Brain pericyte (primary cell): ENCODE data around the gene KIF6.
A peak's percentile ranks its signal among the peaks of the same experiment; 100 is the strongest.
"Not testable (repeated sequence)": the region's sequence is repeated elsewhere in the genome, so short reads cannot be mapped to it uniquely, and the experiment has no call there.

ENCODE experiments used
- DNase-seq: peaks from one replicate; pipeline ENCODE4 v3.0.0-alpha.2; 2012; ENCODE audit warnings: low read depth, low spot score

Gene KIF6

GRCh38 chr6:39714802-39715201 is 10.4 kb downstream of the KIF6 start:
- no peak for DNase-seq

- DNase-seq, result no peak
Observed at GRCh38 chr6:39707962-39708683, 17.1 kb downstream of the KIF6 start.

DNA sequence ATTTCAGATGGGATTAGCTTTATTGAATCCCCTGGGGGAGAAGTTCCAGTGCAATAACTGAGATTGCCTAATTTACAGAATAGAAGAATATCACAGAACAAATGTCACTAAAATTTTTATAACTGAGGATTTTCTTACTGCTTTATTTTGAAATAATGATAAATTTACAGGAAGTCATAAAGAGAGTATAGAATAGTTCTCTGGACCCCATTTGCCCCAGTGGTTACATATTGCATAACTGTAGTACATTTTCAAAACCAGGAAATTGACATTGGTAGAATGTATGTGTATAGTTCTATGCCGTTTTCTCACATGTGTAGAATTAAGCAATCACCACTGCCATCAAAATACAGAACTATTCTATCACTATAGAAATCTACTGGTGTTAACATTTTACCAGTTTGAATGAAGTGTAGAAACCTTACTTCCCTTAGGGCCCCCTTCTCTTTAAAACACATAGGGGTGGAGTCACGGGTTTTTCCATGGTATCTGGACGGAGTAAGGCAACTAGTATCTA is 18.3 kb downstream of the KIF6 start:
- no peak for DNase-seq

- DNase-seq, result no peak
Observed at GRCh38 chr6:39702265-39702664, 22.9 kb downstream of the KIF6 start.

DNA sequence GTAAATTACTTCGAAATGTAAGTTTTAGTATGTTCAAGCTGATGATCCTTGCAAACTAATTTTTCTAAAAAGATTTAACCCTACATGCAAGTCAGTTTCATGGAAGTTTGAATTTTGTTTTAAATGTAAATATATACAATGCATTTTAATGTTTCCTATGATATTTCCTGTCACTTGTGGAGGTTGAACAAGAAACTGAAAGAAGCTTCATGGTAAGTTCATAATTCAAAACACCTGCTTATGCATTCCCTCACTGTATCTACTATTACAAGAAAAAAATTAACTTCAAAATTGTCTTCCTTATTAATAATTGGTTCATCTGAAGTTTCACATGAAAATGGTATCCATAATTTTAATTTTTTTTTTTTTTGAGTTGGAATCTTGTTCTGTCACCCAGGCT is 24.8 kb downstream of the KIF6 start:
- no peak for DNase-seq

DNA sequence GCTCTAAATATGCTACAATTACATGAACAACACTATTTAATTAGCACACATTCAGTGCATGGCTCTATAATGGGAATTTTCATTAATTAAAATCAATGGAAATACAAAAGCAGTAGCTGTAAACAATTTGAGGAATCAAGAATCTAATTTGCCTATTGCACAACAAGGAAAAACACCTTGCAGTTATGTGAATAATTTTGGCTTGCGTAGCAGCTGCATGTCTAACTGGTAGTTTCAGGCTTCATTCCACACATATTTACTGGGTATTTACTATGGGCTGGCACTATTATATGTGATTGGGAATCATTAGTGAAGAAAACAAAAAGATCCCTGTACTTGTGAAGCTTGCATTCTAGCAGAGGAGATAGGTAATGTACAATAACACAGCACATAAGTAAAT is 26.4 kb downstream of the KIF6 start:
- no peak for DNase-seq

DNA sequence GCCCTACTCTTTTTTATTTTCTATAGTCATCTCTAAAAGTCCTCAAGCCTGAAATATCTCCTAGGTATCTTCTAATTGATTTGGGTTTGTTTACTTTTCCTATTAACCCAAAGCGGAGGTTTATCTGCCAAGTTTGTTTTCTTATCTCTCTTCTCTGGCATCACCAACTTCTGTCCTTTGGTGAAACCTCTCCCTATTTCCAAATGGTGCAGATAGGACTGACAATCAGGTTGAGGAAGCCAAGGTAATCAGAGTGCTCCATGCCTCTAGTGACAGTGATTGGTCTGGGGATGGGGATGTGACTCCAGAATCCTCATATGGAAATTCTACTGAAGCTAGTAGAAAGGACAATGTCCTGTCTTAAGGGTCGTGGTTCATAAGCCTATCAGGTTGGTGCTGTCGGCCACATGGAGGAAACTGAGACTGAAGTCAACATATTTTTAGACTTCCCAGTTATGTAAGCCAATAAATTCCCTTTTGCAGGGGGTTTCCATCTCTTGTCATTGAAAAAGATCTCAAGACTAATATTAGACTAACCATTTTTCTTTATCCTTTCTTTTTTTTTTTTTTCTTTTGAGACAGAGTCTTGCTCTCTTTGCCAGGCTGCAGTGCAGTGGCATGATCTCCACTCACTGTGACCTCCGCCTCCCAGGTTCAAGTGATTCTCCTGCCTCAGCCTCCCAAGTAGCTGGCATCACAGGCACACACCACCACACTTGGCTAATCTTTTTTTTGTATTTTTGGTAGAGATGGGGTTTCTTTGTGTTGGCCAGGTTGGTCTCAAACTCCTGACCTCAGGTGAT is 28.0 kb downstream of the KIF6 start:
- DNase-seq, result no peak

DNA sequence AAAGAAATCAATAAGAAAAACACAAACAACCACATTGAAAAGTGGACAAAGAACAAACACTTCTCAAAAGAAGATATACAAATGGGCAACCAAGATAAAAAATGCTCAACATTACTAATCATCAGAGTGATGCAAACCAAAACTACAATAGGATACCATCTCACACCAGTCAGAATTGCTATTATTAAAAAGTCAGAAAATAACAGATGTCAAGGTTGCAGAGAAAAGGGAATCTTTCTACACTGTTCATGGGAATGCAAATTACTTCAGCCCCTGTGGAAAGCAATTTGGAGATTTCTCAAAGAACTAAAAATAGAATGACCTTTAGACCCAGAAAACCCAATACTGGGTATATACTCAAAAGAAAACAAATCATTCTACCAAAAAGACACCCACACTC is 29.8 kb downstream of the KIF6 start:
- DNase-seq, result no peak

GRCh38 chr6:39693206-39693605 is 32.0 kb downstream of the KIF6 start:
- no peak for DNase-seq

- peak; percentile 7 for DNase-seq
Observed at GRCh38 chr6:39688494-39688893, 36.7 kb downstream of the KIF6 start.

DNA sequence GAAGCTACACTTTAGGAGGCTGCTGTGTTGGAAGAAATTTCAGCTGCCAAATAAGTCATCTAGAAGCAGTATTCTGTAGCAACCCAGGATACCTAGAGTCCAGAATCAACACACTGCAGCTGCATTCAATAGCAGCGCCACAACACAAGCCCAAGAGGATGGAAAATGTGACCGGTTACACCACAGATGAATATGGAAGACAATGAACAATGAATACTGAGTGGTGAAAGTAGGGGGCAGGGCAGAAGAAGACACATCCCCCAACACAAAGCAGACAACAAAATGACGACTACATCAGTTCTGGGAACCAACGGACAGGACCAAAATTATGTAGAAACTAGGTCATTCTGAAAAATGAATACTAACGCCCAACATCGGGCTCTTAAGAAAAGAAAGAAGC is 38.2 kb downstream of the KIF6 start:
- DNase-seq, result no peak

GRCh38 chr6:39685938-39686337 is 39.3 kb downstream of the KIF6 start:
- DNase-seq, result no peak

DNA sequence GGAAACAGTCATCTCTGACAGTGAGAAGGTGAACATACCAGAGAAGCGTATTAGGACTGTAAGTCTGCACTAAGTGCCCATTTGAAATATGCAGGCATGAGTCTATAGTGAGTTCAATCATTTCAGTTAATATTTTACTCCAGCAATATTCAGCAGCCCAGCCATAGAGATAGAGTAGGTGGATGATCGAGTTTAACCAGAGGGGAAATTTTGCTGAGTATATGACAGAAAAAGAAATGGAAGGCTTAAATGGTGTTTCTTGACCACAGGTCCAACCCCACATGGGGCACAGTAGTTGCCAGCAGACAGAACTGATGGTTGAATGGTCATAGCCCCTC is 39.8 kb downstream of the KIF6 start:
- no peak for DNase-seq

DNA sequence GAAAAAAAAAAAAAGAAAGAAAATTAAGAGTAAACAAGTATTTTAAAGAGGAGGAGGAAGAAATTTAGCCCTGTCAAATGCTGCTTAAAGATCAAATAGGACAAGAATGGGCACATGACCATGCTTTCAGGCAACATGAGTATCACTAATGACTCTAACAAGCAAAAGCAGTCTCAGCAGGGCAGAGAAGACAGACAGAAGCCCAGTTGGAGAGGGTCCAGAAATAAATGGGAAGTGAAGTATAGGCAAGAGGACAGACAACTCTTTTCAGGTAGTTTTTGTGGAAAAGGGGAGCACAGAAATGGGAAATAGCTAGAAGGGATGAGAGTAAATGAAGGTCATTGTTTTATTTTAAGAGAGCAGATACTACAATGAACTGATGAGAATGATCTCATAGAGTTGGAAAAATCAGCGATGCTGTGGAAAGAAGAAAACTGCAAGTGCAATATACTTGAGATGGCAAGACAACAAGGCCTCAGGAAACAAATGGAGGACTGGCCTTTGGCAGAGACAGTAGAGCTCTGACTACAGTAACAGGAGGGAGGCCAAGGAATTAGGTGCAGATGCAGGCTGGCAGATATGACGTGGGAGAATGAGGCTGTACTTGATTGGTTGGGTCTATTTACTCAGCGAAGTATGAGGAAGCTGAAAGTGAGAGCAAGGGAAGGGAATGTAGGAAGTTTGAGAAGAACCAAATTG is 40.3 kb downstream of the KIF6 start:
- DNase-seq, result no peak

DNA sequence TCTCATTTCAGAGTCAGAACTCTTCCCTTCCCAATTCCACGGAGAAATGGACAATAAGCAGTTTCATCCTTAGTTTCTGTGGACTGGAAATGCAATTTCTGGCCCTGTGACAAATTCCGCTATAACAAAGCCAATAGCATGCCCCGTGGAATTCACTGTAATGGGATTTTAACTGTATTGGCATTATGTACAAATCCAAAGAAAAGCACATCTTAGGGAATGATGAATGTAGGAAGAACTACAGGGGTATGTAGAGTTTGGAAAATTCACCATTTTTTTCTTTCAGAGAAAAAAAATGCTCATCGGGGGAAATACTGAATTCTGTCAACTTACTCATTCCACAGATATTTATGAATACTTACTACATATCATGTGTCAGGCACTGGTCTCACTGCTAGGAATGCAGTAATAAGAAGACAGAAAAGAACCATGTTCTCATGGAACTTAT is 43.5 kb downstream of the KIF6 start:
- no peak for DNase-seq

GRCh38 chr6:39678914-39679313 is 46.3 kb downstream of the KIF6 start:
- no peak for DNase-seq

DNA sequence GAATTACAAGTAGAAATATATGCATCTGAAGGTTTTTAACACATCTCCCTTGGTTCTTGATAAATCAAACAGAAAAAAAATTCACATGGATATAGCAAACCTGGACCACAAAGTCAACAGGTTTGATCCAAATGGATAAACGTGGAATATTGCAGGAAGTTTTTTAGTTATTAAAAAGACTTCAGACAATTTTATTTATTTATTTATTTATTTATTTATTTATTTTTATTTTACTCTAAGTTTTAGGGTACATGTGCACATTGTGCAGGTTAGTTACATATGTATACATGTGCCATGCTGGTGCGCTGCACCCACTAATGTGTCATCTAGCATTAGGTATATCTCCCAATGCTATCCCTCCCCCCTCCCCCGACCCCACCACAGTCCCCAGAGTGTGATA is 47.9 kb downstream of the KIF6 start:
- not testable (repeated sequence) for DNase-seq

- no peak for DNase-seq
Observed at GRCh38 chr6:39670519-39670918, 54.7 kb downstream of the KIF6 start.

DNA sequence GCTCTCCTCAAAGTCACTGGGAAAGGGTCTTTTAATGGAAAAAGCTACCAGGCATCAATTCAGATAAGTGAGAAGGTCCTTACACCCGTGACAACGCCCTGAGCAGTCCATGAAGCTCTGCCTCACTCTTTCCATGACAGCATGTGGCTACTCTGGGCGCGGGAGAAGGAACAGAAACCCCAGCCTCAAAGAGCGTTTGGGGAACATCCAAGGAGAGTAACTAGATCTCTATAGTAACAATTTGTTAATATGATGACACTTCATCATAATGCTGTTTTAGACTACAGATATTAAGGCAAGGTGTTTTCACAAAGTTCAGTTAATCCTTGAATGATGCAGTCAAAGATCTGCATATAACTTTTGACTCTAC is 55.2 kb downstream of the KIF6 start:
- DNase-seq, result no peak

GRCh38 chr6:39669207-39669972 is 55.8 kb downstream of the KIF6 start:
- DNase-seq, result no peak

DNA sequence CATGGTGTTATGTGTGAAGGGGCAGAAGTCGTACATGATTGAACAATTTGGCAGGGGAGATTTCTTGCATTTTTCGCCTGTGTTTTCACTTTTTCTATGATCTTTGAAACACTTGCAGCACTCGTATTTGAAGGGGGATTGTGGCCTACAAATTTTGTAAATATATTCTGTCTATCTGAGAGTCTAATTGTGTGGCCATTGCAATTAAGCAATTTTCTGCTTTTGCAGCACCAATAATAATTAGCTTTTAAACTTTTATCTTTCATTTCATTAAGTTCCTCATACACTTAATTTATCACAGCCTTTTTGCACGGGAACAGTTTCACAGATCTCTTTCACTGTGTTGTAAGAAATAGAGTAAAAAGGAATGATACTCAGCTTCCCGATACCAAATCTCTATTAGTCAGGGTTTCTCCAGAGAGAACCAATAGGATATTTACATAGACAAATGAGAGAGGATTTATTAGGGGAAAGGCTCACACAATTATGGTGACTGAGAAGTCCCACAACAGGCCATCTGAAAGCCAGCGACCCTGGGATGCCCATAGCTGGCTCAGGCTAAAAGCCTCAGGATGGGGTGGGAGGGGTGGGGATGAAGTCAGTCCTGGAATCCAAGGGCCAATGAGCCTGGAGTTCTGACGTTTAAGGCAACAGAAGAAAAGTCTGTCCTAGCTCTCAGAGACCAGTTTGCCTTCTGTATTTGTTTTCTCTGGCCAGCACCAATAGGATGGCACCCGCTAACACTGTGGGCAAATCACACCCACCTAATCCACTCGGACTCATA is 58.3 kb downstream of the KIF6 start:
- DNase-seq, result no peak
